Activated CD8-positive, alpha-beta memory T cell treated with anti-CD3 and anti-CD28 coated beads, Interleukin-2, amount 50 U/mL, for 24 hours (primary cell): Measurements from ENCODE around the gene NDEL1.

Source experiments
- DNase-seq: peaks from one replicate; pipeline ENCODE4 v3.0.0-alpha.2; 2020; ENCODE audit errors: extremely low read depth

NDEL1 gene

DNA sequence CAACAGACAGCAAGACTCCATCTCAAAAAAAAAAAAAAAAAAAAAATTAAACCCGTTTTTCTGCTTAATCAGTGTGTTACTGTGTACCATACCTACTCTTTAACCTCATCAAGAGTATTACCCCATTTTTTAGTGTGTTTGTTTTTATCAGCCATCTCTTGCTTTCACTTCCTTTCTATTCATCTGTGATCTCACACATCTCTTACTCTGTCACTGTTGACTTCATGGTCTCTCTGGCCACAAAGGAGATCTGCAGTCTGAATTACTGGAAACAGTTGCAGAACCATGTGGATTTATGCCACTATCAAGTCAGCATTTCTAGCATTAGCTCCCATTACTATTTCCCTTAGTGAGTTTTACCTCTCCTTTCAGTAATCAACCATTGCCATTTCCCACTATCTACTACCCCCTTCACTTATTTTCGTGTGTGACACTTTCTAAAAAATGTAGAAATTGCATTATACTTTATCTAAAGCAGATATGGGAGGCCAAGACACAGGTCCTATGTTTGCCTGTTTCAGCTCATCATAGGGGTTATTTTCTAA, 20.1 kb downstream of the NDEL1 start:
- DNase-seq = no peak

DNA sequence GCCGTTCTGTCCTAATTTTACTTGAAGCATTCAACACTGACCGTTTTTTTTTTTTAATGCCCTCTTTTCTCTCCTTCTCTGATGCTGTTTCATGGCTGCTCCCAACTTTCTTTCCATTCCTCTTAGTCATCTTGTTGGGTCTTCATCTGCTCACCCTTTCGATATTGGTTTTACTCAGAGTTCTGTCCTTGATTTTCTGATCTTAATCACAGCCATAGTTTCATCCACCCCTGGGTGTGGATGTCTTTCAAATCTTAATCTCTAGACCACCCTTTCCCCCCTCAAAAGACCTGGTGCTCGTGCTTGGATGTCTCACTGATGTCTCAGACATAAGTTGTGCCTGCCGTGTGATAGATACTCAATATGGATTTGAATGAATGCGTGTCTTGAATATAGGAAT, 22.4 kb downstream of the NDEL1 start:
- DNase-seq = no peak

DNA sequence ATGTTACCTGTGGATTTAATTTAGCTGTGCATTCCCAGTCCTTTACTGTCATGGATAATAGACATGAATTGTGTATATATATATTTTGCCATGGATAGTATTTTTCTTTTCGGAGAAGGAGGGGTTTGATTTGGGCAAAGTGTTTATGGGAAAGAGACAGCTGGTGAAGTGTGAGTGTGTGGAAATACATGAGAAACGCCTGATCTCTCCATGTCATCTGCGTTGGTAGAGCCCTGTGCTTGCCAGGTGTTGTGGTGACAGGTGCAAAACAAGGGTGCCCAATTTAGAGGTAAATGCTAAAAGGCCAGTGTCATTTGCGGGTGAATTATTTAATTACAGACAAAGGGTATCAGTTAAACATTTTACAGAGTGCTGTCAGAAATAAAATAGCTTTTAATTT, 23.4 kb downstream of the NDEL1 start:
- no peak for DNase-seq

DNA sequence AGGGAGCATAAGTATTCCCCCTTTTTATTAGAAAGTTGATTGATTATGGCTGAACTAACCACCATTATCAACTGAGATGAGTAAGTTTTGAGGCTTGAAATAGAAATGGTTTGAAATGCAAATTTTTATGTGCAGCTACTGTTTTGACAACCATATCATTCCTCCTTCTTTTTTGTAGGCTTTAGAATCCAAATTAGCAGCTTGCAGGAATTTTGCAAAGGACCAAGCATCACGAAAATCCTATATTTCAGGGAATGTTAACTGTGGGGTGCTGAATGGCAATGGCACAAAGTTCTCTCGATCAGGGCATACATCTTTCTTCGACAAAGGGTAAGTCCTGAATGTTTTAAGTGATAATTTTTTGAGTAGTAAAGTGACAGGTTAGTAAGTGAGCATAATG, 24.1 kb downstream of the NDEL1 start:
- DNase-seq = no peak

DNA sequence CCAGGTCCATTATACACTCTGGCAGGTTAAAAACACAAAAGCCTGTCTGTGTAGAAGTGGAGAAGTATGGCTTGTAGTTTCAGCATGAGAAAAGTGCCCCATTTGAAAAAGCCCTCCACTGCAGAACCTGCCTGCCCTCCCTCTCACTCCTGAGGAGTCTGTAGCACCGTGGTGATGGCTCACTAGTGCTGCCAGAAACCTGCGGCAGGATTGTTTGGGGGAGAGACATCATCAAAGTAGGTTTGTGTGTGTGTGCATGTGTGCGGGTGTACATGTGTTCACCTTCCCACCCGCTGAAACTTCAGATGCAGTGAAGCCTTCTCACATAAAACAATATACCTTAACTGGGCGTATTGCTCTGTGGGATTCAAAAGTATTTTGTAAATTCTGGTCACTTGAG, 26.9 kb downstream of the NDEL1 start:
- no peak for DNase-seq

DNA sequence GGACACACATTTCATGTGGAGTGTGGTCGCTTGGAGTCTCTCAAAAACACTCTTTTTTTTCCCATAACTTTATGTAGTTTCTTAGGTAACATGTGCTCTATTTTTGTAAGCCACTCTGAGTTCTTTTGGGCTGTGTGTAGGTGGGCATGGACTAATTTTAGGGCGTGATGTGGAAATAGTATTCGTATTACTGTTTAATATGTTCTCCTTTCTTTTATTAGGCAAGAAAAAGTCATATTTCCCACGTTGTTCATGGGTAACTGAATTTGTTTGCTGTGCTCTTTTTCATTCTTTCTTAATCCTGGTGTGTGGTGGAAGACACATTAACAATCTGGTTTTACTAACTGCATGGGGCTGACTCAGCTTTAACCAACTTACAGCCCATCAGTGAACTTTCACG, 27.4 kb downstream of the NDEL1 start:
- no peak for DNase-seq

DNA sequence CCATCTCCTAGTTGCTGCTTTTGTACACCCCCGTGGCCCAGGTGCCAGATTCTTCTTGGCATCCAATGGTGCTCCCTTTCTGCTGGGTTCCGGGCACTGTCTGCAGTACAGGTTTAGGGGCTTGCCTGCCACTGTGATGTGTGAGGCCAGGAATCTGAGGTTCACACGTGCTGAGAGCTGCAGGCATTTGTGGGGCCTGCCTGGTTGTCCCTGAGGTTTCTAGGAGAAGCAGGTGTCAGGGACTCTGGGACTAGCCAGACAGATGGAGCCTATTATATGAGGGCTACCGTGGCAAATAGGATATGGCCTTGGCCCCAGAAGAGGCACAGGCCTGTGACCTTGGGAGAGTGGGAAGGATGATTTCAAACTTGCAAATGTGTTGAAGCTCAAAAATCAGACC, 29.3 kb downstream of the NDEL1 start:
- DNase-seq = no peak

DNA sequence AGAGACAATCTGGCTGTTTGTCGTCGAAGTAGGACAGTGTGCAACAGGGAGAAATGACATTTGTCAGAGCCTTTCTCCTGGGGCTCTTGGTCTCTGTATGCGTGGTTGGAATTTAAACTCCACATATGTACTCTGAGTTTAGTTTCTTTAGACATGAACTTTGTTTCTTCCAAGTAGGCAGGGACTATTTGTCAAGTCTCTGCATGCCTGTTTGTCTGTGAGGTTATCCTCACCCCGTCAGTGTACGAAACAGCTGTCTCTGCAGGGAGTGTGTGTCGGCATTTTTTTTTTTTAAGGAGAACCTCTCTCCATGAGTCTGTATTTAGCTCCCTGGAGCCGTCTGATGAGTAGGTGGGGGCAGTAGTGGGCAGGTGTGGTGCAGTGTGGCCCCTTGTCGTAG, 29.7 kb downstream of the NDEL1 start:
- DNase-seq = no peak

DNA sequence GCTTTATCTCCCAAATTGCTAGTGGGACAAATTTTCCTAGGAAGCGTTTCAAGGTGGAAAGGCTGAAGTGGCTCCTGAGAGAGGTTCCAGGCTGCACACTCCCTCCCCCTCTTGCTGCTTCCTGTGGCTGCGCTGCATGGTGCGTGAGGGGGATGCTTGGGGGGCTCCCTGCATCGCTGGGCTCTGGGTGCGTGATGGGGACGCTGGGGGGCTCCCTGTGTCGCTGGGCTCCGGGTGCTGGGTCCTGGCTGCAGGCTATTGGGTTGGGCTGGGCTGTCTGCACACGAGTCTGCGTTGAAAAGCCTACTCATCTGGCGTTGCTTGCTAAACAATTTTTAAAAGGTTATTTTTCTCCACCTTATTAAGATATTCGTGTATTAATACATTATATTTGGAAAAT, 30.1 kb downstream of the NDEL1 start:
- no peak for DNase-seq

DNA sequence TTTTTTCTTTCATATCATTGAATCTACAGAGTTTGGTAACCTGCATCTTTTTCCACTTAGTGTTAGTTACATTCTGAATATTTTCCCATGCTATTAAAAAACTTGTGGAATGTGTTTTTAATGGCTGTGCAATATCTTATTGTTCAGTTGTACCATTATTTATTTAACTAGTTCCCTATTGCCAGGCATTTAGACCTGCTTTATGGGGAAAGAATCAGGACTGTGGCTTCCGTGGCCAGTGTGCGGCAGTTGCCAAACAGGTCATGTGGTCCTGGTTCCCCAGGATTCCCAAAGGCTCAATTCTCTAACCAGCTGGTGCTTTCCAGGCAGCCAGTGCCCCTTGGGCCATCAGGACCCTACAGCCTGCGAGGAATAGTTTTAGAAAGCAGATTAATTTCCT, 30.8 kb downstream of the NDEL1 start:
- no peak for DNase-seq

DNA sequence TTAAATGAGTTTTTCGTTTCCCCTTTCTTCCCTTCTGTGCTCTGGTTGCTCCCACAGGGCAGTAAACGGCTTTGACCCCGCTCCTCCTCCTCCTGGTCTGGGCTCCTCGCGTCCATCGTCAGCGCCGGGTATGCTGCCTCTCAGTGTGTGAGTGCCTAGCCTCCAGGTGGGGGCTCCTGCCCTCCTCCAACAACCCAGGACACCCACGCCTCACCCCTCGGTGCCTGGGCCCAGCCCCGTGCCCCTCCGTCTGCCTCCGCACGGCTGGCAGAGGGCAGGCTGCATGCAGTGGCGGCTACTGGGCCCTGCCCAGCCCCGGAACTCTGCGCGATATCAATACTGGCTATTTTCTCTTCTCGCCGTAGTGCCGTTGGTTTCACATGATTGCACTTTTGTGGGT, 31.2 kb downstream of the NDEL1 start:
- no peak for DNase-seq

DNA sequence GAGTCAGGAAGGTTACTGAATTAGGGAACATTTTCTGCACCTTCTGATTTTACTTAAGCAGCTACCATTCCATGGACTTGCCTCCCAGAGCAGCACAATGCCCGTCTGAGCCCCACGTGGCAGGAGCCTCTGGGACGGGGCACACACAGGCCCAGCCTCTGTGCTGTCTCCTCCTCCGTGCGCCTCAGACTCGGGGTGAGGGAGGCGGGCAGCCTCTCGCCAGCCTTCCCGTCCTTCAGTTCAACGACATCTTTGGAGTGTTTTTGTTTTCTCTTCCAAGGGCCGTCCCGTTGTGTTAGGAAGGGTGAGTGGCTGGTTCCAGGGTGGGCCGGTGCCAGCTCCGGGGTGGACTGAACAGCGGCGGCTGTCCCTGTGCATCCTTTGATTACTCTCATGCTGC, 31.8 kb downstream of the NDEL1 start:
- DNase-seq = no peak

DNA sequence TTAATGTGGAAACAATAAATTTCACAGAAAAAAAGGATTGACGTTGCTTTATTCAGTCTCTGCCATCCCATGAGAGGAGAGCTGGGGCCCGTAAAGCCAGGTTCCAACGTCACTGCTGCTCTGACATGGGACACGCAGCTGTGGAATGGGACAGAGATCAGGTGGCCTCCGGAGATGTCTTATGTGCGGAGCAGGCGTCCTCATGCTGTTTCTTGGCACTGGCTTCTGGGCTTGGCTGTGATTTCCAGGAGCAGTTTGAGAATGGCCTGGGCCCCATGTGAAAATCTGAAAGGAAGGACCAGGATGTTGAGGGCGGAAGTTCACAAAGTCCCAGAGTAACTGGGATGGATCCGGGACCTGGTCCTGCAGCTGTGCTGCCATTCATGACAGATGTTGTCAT, 32.4 kb downstream of the NDEL1 start:
- DNase-seq = no peak

DNA sequence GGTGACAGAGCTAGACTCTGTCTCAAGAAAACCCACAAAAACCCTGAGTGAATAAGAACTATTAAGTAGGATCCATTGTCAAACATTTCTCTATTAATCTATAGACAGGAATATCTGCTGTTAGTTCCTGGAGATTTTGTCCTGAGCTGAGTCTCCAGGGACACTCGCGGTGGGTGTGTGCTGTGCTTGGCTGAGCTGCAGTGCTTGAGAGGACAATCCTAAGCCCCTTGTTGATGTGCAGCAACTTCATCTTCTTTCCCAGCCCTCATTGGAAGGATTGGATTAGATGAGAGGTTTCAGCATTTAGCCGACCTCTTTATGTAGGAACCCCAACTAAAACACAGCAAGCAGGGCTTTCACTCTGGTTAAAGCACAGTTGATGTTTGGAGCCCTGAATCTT, 33.3 kb downstream of the NDEL1 start:
- DNase-seq = no peak

DNA sequence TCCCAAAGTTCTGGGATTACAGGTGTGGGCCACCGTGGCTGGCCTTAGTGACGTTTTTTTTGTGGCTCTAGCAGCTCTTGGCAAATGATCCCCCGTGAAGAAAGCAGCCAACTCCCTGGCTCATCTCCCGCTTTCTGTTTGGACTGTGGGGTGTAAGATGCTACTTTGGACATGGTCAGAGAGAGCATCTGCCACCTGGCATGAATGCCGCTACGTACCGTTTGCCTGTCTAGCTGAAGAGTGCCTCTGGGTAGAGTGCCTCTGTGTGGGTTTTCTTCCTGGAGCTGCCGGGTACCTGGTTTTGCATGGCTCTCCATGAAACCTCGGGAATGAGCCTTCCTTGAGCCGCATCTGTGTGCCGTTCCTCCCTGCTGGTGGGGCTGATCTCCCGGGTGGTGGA, 34.3 kb downstream of the NDEL1 start:
- DNase-seq = no peak

DNA sequence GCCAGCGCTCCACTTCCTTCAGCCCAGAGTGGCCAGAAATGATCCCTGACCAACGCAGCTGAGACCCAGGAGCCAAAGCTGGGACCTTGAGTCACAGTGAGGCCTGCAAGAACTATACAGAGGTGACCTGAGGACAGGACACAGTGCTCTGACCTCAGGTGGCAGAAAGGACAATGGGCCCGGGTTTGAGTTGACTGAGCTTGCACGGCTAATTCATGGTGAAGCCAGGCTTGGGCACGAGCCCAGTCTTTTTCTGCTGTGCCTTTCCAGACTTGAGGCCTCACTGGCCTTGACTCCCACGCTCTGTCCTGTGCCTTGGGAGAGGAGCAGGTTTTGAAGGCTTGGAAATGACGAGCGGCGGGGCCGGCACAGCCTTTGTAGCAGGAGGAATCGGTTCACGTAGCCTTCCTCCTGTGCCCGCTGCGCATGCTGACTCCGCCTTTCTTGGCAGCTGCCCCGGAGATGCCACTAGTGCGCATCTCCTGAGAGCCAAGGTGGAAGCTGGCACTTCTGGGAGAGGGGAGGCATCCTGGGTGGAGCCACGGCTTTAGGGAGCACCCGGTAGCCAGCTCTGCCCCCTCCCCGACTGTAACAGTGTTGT, 34.9 kb downstream of the NDEL1 start:
- DNase-seq = no peak

DNA sequence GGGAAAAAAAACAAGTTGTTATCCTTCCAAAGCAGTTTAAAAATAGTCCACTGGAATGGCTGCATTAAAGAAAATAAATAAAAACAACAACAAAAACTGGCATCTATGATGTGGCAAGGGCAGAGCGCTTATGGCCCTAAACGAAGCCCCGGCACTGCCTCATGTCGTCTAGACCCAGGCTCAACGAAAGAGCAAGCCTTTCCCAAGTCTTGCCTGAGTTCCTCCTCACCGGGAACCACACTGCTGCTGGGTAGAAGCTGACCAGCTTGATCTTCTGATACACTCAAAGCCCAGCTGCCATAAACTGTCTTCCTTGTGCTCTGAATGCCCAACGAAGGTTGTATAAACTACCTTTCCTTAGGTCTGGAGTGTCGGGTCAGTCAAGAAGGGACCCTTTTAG, 37.0 kb downstream of the NDEL1 start:
- no peak for DNase-seq

DNA sequence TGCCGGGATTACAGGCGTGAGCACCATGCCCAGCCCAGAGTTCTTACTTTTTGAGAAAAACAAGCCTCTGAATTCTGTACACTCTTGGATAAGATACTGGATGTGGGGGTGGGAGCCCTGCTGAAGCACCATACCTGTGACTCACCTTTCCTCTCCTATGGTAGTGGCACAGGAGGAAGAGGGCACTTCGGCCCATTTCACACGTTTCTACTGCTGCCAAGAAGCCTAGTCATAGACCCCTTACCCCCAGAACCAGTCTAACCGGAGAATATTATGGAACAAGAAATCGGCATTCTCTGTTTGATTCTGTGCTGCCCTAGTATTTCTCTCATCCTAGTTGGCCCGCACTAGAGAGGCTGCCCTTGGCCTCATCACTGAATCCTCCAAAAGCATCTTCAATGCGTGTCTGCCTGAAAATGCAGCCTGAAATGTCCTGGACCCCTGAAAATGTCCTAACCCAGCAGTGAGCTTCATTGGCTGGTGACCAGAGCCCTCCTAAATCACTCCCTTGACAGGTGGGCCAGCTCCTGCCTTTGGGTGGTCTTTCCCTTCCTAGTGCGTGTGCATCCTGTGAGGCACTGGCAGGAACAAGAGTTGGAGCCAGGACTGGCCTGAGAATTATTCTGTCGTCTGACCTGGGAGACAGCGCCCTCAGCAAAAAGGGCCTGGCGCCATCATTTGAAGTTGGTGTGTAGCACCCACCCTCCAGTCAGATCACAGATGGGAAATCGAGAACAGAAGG, 37.9 kb downstream of the NDEL1 start:
- DNase-seq = no peak

DNA sequence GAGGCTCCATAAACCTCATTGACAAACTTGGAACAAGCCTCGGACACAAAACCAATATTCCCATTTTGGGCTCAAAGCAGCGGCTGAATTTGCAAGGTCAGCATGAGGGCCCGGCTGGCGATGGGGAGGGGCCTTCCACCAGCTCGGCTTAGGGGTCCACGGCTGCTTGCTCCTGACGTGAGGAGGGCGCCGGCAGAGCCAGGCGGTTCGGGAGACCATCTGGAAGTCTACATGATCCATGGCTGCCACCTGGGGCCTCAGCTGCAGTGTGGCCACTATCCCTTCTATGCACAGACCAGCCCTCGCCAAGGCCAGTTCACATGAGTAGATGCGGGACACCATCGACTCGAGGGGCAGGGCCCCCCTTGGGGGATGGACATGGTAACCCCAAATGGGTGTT, 39.1 kb downstream of the NDEL1 start:
- no peak for DNase-seq

DNA sequence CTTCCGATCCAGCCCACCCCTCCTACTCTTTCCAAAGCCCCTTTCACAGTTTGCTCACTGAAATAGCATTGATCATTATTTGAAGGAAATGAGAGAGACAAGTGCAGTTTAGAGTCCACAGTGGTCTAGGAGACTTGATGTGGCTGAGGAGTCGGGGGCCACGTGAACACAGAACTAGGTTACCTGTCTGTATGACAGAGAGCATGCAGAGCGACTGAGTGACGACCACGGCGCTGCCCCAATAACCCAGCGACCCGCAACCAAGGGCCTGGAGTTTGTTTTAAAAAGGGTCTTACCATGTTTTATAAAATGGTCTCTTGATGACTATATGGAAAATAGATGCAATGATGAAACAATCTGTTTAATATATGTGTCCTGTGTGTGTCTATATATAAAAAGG, 39.5 kb downstream of the NDEL1 start:
- DNase-seq = no peak

DNA sequence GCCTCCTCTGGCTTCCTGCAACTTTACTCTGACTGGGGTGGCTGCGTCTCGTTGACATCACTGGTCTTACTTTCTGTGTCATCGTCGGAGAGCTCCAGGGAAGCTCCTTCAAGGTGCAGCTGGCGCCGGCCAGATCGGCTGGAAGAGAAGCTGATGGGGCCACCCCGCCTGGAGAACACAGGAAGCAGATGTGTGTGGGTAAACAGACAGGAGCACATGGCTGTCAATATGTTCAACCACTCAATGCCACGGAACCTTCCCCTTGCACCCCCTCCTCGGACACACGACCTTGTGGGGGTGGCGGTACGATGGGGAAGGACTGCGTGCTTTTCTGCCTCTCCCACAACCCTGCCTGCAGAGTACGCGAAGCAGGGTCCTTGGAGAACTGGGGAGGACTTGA, 40.1 kb downstream of the NDEL1 start:
- no peak for DNase-seq

DNA sequence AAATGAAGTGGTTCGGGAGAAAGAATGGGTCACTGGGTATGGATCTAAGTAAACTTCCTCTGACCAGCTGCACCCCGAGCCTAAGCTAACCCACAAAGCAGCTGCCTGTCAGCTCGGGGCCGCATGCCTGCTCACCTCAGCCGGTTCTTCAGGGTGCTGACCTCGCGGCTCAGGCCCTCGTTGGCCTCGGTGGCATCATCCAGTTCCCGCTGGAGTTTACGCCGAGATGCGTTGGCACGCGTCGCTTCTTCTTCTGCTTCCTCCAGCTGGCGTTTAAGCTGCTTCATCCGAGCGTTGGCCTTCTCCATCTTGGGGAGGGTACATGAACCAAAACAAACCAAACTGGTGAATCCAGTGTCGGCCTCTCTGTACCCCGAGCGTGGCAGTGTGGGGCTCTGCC, 41.1 kb downstream of the NDEL1 start:
- no peak for DNase-seq

DNA sequence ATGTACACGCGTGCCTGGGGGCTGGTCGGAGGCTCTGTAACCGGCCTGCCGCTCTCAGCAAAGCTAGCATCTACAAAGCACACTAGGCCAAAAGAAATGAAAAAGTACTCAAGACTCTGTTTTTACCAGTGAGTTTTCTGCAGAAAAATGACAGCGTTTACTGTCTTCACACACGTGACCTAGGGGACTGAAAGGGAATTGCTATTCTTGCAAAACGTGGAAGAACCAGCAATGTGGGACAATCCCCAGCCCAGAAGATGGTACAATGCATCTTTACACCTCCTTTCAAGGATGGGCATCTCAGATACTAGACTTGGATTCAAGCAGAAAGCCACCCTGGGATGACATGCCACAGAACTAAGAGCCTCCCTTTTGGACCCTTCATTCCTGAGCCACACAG, 41.5 kb downstream of the NDEL1 start:
- no peak for DNase-seq
